Measurements from ENCODE around the gene SNX18. TPM values are rescaled to one million over a fixed set of nuclear protein-coding genes. Genes with fewer than 3 reads are reported as not detected.

SNX18 gene
- total RNA-seq, 1 donor from 2014 or later, result 63.1 TPM

DNA sequence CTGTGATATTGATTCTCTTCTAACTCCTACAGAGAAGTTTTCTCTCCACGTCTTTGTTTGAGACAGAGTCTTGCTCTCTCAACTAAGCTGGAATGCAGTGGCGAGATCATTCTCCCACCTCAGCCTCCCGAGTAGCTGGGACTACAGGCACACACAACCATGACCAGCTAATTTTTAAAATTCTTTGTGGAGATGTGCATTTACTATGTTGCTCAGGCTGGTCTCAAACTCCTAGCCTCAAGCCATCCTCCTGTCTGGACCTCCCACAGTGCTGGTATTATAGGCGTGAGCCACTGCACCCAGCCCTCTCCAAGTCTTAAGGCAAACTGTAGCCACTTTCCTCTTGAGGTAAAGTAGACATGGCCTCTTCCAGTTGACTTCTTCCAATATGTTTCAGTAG lies 72.2 kb downstream of the SNX18 start:
- Histone ChIP-seq H3K9me3 (no peaks in the 10 kb centered on the region), H3K4me1 (no peaks in the 10 kb centered on the region), H3K4me3 (no peak overlapping the region), H3K27ac (no peak overlapping the region), H3K36me3 (no peaks in the 10 kb centered on the region), H3K27me3 (no peaks in the 10 kb centered on the region)
- intact Hi-C loops (cut with DNase I), result no loop called here
- no peak for DNase-seq (ENCODE audit: extremely low spot score in 2 of 2)
- TF ChIP-seq POLR2AphosphoS5 (IDR thresholded peaks at IDR 0.05; ENCODE audit: insufficient read depth in 1 of 2, low read depth in 1 of 2) (no peak), CTCF (IDR thresholded peaks at IDR 0.05) (no peak), POLR2A (IDR thresholded peaks at IDR 0.05) (no peak)

DNA sequence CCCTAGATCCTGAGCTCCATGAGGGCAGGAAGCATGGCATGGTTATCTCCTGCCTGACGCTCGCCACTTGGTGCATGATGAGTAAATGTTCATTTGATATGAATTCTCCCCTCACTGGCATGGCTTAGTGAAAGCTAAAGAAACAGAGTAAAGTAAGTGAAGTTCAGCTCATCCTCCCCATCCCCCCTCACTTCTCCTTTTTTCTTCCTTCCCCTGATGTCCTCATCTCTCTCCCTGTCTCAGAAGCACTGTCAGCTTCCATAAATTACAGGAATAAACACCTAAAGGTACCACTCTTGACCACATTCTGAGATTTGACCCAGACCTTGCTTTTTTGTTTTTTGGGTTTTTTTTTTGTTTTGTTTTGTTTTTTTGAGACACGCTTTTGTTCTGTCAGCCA lies 73.3 kb downstream of the SNX18 start:
- intact Hi-C loops (cut with DNase I), result no loop called here
- Histone ChIP-seq H3K27ac (no peak overlapping the region), H3K27me3 (no peaks in the 10 kb centered on the region)

GRCh38 chr5:54593779-54594178 lies 76.2 kb downstream of the SNX18 start:
- H3K36me3 ChIP-seq, result no peaks in the 10 kb centered on the region
- no peak overlapping the region for H3K27ac ChIP-seq
- no peaks in the 10 kb centered on the region for H3K4me1 ChIP-seq
- intact Hi-C loops (cut with DNase I), result no loop called here
- H3K9me3 ChIP-seq, result no peaks in the 10 kb centered on the region
- TF ChIP-seq POLR2A (IDR thresholded peaks at IDR 0.05) (no peak), POLR2AphosphoS5 (IDR thresholded peaks at IDR 0.05; ENCODE audit: insufficient read depth in 1 of 2, low read depth in 1 of 2) (no peak), CTCF (IDR thresholded peaks at IDR 0.05) (no peak)
- no peak for DNase-seq (ENCODE audit: extremely low spot score in 2 of 2)
- no peaks in the 10 kb centered on the region for H3K27me3 ChIP-seq
- no peak overlapping the region for H3K4me3 ChIP-seq

More for the DNA sequence above, 73.3 kb downstream of the SNX18 start:
- Histone ChIP-seq H3K9me3 (no peaks in the 10 kb centered on the region), H3K4me1 (no peaks in the 10 kb centered on the region), H3K4me3 (no peak overlapping the region), H3K36me3 (no peaks in the 10 kb centered on the region)
- no peak for DNase-seq (ENCODE audit: extremely low spot score in 2 of 2)
- TF ChIP-seq POLR2A (IDR thresholded peaks at IDR 0.05) (no peak), CTCF (IDR thresholded peaks at IDR 0.05) (no peak)

DNA sequence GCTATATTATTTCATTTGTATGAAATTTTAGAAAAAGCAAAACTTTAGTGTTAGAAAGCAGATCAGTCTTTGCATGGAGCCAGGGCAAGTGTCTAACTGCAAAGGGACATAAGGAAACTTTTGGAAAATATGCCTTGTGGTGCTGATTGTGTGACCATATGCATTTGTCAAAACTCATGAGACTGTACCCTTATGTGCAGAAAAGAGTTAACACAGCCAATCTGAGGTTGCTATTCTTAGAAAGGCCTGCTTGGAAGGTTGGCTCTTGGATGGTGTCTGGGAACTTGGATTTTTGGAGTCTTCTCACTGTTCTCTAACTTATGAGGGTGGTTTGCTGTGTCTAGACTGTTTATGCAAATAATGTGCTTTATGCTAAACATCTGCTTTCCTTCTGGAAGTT lies 76.6 kb downstream of the SNX18 start:
- Histone ChIP-seq H3K27me3 (no peaks in the 10 kb centered on the region), H3K27ac (no peak overlapping the region), H3K4me3 (no peak overlapping the region), H3K9me3 (no peaks in the 10 kb centered on the region), H3K36me3 (no peaks in the 10 kb centered on the region), H3K4me1 (no peaks in the 10 kb centered on the region)
- no peak for DNase-seq (ENCODE audit: extremely low spot score in 2 of 2)
- TF ChIP-seq CTCF (IDR thresholded peaks at IDR 0.05) (no peak), POLR2AphosphoS5 (IDR thresholded peaks at IDR 0.05; ENCODE audit: insufficient read depth in 1 of 2, low read depth in 1 of 2) (no peak), POLR2A (IDR thresholded peaks at IDR 0.05) (no peak)
- intact Hi-C loops (cut with DNase I), result no loop called here

GRCh38 chr5:54595721-54596120 lies 78.2 kb downstream of the SNX18 start:
- Histone ChIP-seq H3K4me3 (no peak overlapping the region), H3K27me3 (no peaks in the 10 kb centered on the region), H3K9me3 (no peaks in the 10 kb centered on the region), H3K4me1 (no peaks in the 10 kb centered on the region), H3K27ac (no peak overlapping the region), H3K36me3 (no peaks in the 10 kb centered on the region)
- no peak for TF ChIP-seq POLR2AphosphoS5 (IDR thresholded peaks at IDR 0.05; ENCODE audit: insufficient read depth in 1 of 2, low read depth in 1 of 2)
- TF ChIP-seq POLR2A (IDR thresholded peaks at IDR 0.05), result no peak
- TF ChIP-seq CTCF (IDR thresholded peaks at IDR 0.05), result no peak
- intact Hi-C loops (cut with DNase I), result no loop called here
- no peak for DNase-seq (ENCODE audit: extremely low spot score in 2 of 2)

Other genes with a start within 250 kb of the SNX18 start
- gene ARL15, start 207.2 kb upstream of the SNX18 start, total RNA-seq, result 74.4 TPM
- gene HSPB3, start 62.1 kb upstream of the SNX18 start, total RNA-seq, result not detected

Data from vagina (tissue), 2 donors.